RPMI7951 (cell line): Measurements from ENCODE around the gene A4GNT. TPM values are rescaled to one million over a fixed set of nuclear protein-coding genes. Genes with fewer than 3 reads are reported as not detected.
"Not testable (repeated sequence)": the region's sequence is repeated elsewhere in the genome, so short reads cannot be mapped to it uniquely, and the experiment has no call there.

Experiments
- DNase-seq: peaks from one replicate; pipeline ENCODE4 v3.0.0-alpha.2; 2012; ENCODE audit warnings: low read depth
- total RNA-seq: library from RNA; depleted of rRNA; stranded (reverse); fragments of >200 nt; shearing (Covaris generic); gene quantifications from 2 replicates; pipeline ENCODE4 v1.2.3, GENCODE V29; 2014; rRNA removed

The A4GNT gene
- total RNA-seq = not detected in 2 replicates

GRCh38 chr3:138132239-138132638, at the start of gene A4GNT:
Gene A4GNT, minus strand, starts transcription at chr3:138132390. Its CDS starts 1,134 bp downstream, at chr3:138131256.
- DNase-seq = no peak

DNA sequence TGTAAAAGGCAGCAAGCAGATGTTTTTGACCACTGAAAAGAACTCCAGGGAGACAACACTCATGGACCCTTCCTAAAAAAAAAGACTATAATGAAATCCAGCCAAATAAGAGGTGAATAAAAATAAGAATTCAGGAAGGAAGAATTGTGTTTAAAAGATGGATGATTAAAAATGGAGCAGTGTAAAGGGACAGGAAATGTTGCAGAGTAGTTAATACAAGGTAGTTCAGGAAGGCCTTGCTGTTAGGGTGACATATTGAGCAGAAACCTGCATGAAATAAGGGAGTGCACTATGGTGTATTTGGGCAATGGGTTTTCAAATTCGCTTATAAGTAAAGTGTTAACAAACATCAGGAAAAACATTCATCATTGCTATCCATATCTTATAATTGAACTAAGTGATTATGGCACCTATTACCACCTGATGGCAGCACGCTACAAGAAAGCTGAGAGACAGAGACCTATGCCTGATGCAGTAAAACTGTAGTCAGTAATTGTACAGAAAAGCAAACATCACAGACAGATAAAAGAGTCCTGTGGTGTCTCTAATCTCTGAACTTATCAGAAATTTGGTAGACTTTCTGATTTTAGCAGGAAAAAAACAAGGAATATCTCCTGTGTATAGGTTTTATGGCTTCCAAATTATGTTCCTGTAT, 48.3 kb upstream of the A4GNT start:
- DNase-seq = peak; percentile 37

DNA sequence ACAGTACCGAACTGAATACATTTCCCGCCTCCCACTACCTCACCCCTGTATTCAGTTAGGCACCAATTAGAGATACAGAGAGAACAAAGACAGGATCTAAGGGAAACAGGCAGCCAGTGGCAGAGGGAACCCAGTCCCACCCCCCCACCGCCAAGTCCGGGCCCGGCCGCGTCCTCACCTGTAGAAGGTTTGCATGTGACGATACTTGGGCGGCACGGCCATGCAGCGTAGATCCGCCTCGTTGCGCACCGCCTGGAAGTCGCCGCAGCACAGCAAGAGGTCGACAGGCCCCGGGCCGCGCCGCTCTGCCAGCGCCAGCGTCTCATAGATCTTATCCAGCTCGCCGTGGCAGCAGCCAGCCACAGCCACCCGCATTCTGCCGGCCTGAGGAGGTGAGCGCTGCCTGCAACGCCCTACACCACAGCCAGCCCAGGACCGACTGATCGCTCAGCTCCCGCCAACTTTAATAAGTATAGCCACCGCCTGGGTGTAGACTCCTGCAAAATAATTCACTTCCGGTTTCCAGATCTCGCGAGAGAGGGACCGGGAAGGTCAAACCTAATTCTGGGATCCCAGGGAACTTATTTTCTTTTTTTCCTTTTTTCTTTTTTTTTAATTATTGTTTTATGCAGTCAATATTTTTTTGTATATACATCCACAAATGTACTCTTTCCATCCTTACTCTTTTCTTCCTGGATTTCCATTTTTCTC, 42.4 kb upstream of the A4GNT start, which contains the start of gene DBR1:
Gene DBR1 (minus strand): TSS at position 501 of the 711 bp plus-strand sequence. CDS start 126 bp downstream, at position 375.
- peak; percentile 86 for DNase-seq

- DNase-seq = no peak
Observed at GRCh38 chr3:138173769-138174420, 41.7 kb upstream of the A4GNT start.

- no peak for DNase-seq
Observed at GRCh38 chr3:138172625-138173024, 40.4 kb upstream of the A4GNT start.

DNA sequence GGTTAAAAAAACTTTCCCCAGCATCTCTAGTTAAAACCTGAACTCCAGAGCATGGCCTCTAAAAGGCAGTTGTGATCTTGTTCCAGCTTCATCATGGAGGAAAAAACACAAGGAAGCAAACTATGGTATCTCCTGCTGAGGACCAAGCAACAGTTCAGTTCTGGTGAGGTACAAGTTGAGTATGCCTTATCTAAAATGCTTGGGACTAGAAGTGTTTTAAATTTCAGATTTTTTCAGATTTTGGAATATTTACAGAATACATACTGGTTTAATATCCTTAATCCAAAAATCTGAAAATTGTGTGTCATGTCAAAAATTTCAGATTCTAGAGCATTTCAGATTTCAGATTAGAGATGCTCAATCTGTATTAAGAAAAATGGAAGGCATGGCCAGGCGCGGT, 32.9 kb upstream of the A4GNT start:
- DNase-seq = no peak

- DNase-seq = no peak
Observed at GRCh38 chr3:138157743-138158142, 25.6 kb upstream of the A4GNT start.

GRCh38 chr3:138154534-138154933, 22.3 kb upstream of the A4GNT start:
- no peak for DNase-seq

- DNase-seq = no peak
Observed at GRCh38 chr3:138148503-138148902, 16.3 kb upstream of the A4GNT start.

DNA sequence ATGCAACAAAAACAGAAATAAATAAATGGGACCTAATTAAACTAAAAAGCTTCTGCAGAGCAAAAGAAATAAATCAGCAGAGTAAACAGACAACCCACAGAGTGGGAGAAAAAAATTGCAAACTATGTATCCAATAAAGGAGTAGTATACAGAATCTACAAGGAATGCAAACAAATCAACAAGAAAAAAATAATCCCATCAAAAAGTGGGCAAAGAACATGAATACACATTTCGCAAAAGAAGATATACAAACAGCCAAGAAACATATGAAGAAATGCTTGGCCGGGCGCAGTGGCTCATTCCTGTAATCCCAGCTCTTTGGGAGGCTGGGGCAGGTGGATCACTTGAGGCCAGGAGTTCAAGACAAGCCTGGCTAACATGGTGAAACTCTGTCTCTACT, 10.0 kb upstream of the A4GNT start:
- DNase-seq = not testable (repeated sequence)

DNA sequence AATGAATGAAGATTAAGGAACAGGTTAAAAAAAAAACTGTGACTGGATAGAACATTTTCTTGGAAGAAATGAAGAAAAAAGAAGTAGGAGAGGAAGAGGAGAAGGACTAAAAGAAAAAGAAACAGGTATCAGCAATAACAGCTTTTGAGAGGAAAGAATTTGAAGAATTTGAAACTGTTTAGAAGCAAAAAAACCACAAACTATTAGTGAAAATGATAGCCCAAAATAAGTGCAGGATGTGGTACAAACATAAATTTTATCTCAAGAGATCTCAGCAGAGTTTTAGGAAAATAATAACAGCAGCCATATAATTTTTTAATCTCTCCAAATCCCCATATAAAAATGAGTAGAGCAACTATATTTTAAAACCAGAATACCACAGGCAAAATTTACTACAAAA, 8.8 kb upstream of the A4GNT start:
- DNase-seq = no peak

- no peak for DNase-seq
Observed at GRCh38 chr3:138139691-138140090, 7.5 kb upstream of the A4GNT start.

GRCh38 chr3:138137861-138138260, 5.7 kb upstream of the A4GNT start:
- no peak for DNase-seq

- no peak for DNase-seq
Observed at GRCh38 chr3:138136201-138136600, 4.0 kb upstream of the A4GNT start.

- DNase-seq = no peak
Observed at GRCh38 chr3:138135833-138136194, 3.6 kb upstream of the A4GNT start.

- DNase-seq = no peak
Observed at GRCh38 chr3:138135146-138135832, 3.1 kb upstream of the A4GNT start.

GRCh38 chr3:138127636-138128365, 4.4 kb downstream of the A4GNT start:
- peak; percentile 10 for DNase-seq

DNA sequence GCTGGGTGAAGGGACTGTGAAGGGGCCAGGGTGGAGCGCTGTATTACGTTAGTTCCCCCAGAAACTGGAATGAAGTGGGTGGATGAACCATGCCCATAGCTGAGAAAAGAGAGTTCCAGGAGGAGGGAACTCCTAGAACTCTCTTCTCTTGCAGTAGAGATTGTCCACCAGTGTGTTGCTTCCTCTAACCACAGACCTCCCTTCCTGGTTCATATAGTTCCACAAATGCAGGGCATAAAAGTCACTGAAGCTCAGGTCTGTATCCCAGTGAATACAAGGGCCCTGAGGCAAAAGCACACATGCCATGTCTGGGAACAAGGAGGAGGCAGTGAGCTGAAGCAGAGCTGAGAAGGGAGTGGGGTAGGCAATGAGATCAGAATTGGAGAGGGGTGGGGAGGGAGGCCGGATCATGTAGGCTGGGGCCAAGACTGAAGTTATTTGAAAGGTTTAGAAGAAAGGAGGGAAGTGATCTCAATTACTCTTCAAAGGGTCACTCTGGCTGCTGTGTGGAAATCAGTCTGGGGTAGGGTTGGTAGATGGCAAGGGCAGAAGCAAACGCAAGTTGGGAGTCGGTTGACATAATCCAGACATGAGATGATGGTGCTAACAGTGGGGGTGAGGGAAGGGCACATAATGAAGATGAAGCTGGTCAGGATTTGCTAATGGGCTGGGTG, 6.5 kb downstream of the A4GNT start:
- peak; percentile 62 for DNase-seq

- DNase-seq = no peak
Observed at GRCh38 chr3:138124706-138125355, 7.4 kb downstream of the A4GNT start.

DNA sequence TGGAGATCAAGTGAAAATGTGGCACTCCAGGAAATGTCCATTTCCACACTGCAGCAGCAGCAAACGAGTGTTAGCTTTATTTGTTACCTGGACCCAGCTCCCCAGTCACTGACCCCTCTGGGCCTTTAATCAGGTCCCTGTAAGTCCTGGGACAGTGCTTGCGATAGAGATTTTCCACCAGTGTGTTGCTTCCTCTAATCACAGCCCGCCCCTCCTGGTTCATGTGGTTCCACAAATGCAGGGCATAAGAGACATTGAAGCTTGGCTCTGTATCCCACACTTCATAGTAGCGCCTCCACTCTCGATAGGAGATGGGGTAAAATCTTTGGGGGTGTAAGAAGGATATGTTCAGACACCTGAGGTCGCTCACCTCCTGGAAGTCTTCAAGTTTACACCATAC, 8.0 kb downstream of the A4GNT start:
- DNase-seq = no peak

GRCh38 chr3:138119423-138119766, 12.8 kb downstream of the A4GNT start:
- peak; percentile 19 for DNase-seq
